ENCODE results near the gene SLC6A1. TPM values are rescaled to one million over a fixed set of nuclear protein-coding genes. Genes with fewer than 3 reads are reported as not detected.
A peak's percentile ranks its signal among the peaks of the same experiment; 100 is the strongest.

SLC6A1 gene
- total RNA-seq, 1 donor from 2014 or later: 0.52 TPM

GRCh38 chr3:10999221-11000107, 6.9 kb downstream of the SLC6A1 start:
- H3K9me3 ChIP-seq (ENCODE audit: low read depth): no peaks in the 10 kb centered on the region
- no peak overlapping the region for H3K4me3 Mint-ChIP-seq
- H4K20me1 ChIP-seq (ENCODE audit: low read depth): no peaks in the 10 kb centered on the region
- no peak overlapping the region for H3K4me2 ChIP-seq
- no peak for DNase-seq (ENCODE audit: low spot score)
- no peaks in the 10 kb centered on the region for H3K79me2 ChIP-seq (ENCODE audit: low read depth)
- H3K4me1 ChIP-seq: no peaks in the 10 kb centered on the region
- H3K9me3 Mint-ChIP-seq: no peaks in the 10 kb centered on the region
- H3K9ac ChIP-seq: no peak overlapping the region
- H3K36me3 ChIP-seq: no peaks in the 10 kb centered on the region
- no peaks in the 10 kb centered on the region for H3K36me3 Mint-ChIP-seq
- peaks cover 46% of the 10 kb centered on the region for H3K27me3 ChIP-seq
- peak overlapping the region; percentile 33 for H3K27ac Mint-ChIP-seq
- H3K27ac ChIP-seq: no peak overlapping the region
- no peak for TF ChIP-seq EZH2 (IDR thresholded peaks at IDR 0.05)
- TF ChIP-seq CTCF (IDR thresholded peaks at IDR 0.05): no peak
- TF ChIP-seq EZH2phosphoT487 (IDR thresholded peaks at IDR 0.05): no peak
- H3K27me3 Mint-ChIP-seq (ENCODE audit: insufficient read depth, low read depth): peaks cover 28% of the 10 kb centered on the region
- H3F3A ChIP-seq (ENCODE audit: low read depth): no peaks in the 10 kb centered on the region
- H2AFZ ChIP-seq (replicated peaks): no peak overlapping the region
- no peak overlapping the region for H3K4me3 ChIP-seq
- H3K4me1 Mint-ChIP-seq: peaks cover 38% of the 10 kb centered on the region

- Histone ChIP-seq H3K27ac (no peak overlapping the region), H3K4me2 (no peak overlapping the region), H3K36me3 (no peaks in the 10 kb centered on the region), H4K20me1 (ENCODE audit: low read depth) (no peaks in the 10 kb centered on the region), H3F3A (ENCODE audit: low read depth) (no peaks in the 10 kb centered on the region), H3K4me1 (no peaks in the 10 kb centered on the region), H3K9me3 (ENCODE audit: low read depth) (no peaks in the 10 kb centered on the region), H2AFZ (replicated peaks) (no peak overlapping the region), H3K27me3 (peaks cover 36% of the 10 kb centered on the region), H3K79me2 (ENCODE audit: low read depth) (no peaks in the 10 kb centered on the region), H3K4me3 (no peak overlapping the region), H3K9ac (no peak overlapping the region)
- peaks cover 44% of the 10 kb centered on the region for H3K4me1 Mint-ChIP-seq
- H3K9me3 Mint-ChIP-seq: no peaks in the 10 kb centered on the region
- no peak overlapping the region for H3K27ac Mint-ChIP-seq
- no peak for TF ChIP-seq CTCF (IDR thresholded peaks at IDR 0.05)
- H3K36me3 Mint-ChIP-seq: no peaks in the 10 kb centered on the region
- H3K4me3 Mint-ChIP-seq: no peak overlapping the region
- H3K27me3 Mint-ChIP-seq (ENCODE audit: insufficient read depth, low read depth): peaks cover 20% of the 10 kb centered on the region
- no peak for DNase-seq (ENCODE audit: low spot score)
Measured at GRCh38 chr3:11000528-11000927, 8.0 kb downstream of the SLC6A1 start.

- Mint-ChIP-seq H3K4me1 (peaks cover 45% of the 10 kb centered on the region), H3K9me3 (no peaks in the 10 kb centered on the region), H3K4me3 (peak overlapping the region; percentile 25), H3K36me3 (no peaks in the 10 kb centered on the region), H3K27me3 (ENCODE audit: insufficient read depth, low read depth) (peaks cover 17% of the 10 kb centered on the region), H3K27ac (peak overlapping the region; percentile 17)
- DNase-seq (ENCODE audit: low spot score): peak; percentile 55
- Histone ChIP-seq H2AFZ (replicated peaks) (no peak overlapping the region), H3K79me2 (ENCODE audit: low read depth) (no peaks in the 10 kb centered on the region), H3K27ac (no peak overlapping the region), H3K27me3 (peaks cover 29% of the 10 kb centered on the region), H3K36me3 (no peaks in the 10 kb centered on the region), H3F3A (ENCODE audit: low read depth) (no peaks in the 10 kb centered on the region), H3K9me3 (ENCODE audit: low read depth) (no peaks in the 10 kb centered on the region), H3K4me3 (no peak overlapping the region), H4K20me1 (ENCODE audit: low read depth) (no peaks in the 10 kb centered on the region), H3K9ac (no peak overlapping the region), H3K4me1 (no peaks in the 10 kb centered on the region), H3K4me2 (no peak overlapping the region)
- TF ChIP-seq EZH2phosphoT487 (IDR thresholded peaks at IDR 0.05): no peak
- no peak for TF ChIP-seq CTCF (IDR thresholded peaks at IDR 0.05)
- no peak for TF ChIP-seq EZH2 (IDR thresholded peaks at IDR 0.05)
Measured at GRCh38 chr3:11001020-11001657, 8.6 kb downstream of the SLC6A1 start.
